GOT3 (cell line): ENCODE results near the gene KIF3A.

ENCODE experiments used
- DNase-seq: peaks from one replicate; lab custom pipeline; 2025; ENCODE audit warnings: mixed read lengths; lab: John Stamatoyannopoulos, UW

The KIF3A gene

DNA sequence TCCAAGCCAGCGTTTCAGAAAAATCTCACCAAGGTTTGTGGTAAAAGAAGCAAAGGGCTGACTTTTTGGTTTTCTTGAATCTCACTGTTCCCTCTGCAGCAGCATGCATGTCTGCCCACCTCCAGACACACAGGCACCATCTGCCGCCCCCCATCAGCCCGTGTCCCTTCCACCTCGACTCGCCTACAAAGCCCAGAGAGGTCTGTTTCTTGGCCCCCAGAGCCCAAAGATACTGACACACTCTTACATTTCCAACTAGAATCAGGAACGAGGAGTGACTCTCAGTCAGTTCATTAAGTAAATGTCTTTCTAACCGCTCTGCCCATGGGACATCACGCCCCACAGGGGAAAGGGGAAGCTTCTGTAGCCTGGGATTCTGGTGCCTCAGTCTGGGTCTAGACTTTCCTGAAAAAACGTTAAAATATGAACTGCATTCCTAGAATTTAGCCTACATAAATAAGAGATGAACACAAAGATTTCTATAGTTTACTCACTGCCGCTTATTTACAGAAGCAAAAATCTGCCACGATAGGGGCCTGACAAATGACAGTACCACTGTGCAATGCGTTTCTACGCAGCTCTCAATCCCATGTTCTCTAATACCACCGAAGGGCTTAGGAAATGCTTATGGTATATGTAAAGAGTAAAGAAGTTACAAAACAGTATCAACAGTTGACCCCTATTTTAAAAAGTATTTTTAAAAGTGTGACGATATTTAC is 59.5 kb downstream of the KIF3A start:
- no peak for DNase-seq

DNA sequence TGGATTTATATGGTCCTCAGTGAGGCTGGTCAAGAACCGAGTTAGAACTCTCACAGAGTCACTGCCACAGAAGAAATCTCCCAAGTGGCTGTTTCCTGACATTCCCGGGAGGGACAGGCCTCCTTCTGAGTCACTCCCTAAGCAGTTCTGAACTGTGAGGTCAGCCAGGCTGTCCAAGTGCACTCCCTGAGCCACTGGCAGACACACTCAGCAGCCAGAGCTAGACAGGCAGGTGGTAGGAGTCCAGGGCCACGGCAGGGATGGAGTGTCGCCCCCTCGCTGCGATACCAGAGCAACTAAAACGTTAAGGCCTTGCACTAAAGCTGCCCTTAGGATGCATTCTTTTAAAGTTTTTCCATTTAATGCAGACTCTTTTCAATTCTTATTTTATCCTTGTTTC is 60.2 kb downstream of the KIF3A start:
- DNase-seq, result peak; percentile 46

DNA sequence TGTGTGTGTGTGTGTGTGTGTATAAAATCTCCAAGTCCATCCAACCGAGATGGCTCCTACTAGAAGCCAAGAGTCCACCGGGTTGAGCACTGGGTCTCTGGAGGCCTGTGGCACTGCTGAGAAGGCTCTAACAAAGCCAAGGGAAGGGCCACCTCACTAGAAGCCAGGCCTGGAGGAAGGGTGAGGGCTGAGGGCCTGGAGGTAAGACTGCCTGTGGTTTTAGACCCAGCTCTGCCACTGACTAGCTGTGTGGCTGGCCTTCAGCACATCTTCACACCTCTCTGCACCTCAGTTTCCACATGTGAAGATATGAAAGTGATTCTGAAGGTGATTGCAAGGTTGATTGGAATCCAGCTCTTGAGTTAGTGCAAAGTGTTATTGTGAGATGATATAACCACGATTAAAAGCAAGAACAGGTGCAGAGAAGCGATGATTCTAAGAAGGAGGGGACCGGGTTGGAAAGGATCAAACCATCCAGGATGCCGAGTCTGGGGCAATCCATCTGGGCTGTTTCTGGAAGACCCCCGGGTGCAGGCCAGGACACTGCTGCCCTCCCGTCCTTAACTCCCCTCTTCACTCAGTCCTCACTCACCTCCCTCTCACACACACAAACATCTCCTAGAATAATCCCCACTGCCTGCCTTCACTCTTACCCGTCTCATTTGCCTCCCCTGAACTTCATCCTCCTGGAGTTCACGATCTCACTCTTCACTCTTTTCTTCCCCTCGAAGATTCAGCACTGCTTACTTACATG is 61.2 kb downstream of the KIF3A start:
- no peak for DNase-seq

DNA sequence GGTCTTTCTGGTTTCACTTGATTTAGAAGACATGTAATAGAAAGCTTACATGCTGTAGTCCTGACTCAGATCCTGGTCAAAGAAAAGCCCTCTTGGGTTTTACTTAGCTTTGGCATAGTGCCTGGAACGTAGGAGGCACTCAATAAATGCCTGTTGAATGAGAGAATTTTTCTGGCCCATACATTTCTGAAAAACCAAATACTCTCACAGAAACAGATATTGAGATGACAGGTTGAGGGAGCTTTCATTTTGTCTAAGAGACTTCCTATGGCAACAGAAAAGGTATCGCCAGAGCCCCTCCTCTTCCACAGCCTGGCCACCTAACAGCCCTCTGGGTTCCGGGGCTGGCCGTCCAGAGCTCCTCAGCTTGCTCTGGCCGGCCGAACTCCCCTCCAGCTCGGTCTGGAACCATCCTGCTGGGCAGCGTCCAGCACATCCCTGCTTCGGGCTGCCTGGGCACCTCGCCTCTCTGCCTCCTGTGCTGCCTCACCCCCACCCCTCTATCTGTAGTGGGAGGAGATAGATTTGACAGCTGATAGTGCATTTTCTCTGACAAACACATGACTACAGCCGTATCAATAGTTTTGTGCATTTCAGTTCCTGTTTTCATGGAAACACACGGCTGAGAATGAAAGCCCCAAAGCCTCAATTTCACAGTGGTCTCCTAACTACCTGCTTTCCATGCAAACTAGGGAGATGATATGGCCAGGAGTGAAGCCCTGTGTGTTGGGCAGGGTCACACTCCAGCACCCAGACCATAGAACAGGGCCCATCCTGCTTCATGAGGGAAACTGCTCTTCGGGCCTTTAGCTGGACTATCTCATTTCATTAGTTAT is 62.5 kb downstream of the KIF3A start:
- DNase-seq, result no peak

DNA sequence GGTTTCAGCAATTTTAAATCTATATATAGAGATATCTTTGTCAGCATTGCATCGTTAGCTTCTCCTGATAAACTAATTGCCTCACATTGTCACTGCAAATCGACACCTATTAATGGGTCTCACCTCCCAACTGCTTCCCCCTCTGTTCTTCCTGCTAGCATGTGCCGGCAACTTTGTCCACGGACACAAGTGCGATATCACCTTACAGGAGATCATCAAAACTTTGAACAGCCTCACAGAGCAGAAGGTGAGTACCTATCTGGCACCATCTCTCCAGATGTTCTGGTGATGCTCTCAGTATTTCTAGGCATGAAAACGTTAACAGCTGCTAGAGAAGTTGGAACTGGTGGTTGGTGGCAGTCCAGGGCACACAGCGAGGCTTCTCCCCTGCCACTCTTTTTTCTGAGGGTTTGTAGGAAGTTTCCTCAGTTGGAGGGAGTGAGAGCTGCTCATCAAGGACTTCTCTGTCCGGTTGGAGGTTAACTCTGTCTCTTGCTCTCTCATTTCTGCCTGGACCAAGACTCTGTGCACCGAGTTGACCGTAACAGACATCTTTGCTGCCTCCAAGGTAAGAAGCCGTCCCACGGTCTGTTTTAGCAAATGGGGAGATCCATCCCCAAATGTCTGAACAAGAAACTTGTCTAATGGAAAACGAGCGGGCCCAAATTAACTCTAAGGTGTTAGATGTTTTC is 63.3 kb downstream of the KIF3A start, which contains the start of gene IL4:
IL4 (plus strand) TSS at position 51 of the 692 bp plus-strand sequence; CDS start at position 113, 62 bp downstream.
- no peak for DNase-seq

DNA sequence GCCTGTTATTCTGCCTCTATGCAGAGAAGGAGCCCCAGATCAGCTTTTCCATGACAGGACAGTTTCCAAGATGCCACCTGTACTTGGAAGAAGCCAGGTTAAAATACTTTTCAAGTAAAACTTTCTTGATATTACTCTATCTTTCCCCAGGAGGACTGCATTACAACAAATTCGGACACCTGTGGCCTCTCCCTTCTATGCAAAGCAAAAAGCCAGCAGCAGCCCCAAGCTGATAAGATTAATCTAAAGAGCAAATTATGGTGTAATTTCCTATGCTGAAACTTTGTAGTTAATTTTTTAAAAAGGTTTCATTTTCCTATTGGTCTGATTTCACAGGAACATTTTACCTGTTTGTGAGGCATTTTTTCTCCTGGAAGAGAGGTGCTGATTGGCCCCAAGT is 63.9 kb downstream of the KIF3A start:
- no peak for DNase-seq

DNA sequence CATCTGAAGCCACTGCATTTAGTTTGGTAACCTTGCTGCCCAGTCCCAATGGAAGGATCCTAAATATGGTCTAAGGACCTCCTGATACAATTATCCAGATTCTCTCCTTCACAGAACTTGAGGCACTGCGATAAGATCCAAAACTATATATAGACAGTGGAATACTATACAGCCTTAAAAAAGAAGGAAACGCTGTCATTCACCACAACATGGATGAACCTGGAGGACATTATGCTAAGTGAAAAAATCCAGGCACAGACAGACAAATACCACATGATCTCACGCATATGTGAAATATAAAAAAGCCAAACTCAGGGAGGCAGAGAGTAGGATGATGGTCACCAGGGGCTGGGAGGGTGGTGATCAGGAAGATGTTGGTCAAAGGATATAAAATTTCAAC is 66.3 kb downstream of the KIF3A start:
- no peak for DNase-seq

DNA sequence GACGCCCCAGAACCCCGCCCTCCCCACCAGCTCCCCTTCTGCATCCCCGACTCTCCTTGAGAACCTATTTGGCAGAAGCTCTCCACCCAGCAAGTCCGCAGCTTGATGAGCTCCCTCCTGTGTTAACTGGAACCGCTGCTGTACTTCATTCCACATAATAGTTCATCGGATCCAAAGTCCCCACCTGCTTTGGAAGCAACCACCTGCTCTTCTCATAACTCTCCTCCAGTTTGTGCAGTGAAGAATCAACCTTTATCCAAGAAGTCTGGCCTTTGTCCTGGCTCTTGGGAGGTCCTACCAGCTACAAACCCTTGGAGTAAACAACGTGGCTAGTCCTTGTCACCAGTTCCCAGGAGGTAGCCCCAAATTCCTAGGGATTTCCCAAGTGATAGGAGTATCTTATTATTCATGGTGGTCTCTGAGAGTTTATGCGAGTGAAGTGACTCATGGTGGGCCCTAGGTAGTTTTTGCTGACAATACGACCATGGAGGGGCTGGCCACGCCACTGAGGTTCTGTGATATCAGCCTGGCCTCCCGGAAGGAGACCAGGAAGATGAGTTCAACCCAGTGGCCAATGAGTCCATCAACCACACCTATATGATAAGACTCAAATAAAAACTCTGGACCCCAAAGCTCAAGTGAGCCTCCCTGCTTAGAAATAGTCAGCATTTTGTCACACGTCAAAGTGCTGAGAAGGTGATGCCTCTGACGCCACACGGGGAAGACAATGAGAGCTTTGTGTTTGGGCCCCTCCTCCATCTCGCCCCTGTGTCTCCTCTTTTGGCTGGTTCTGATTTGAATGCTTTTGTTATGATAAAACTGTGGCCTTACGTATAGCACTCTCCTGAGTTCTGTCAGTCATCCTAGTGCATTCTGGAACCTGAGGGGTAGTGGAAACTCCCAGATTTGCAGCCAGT is 67.1 kb downstream of the KIF3A start:
- DNase-seq, result no peak

DNA sequence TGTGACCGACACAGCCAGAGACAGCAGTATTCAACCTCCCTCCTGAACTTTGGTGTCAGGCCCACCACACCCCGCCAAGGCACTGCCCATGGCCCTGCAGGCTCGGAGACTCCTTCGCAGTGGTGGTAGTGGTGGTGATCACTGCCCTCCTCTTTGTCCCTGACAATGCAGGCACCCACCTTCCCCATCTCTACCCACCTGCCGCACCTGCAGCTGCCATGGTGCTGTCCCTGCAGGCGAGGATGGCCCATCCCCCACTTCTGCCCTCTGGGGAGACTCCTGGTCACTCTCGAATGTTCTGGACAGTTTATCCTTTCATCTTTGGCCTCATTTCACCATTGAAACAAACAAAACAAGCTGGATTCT is 67.9 kb downstream of the KIF3A start:
- DNase-seq, result no peak

DNA sequence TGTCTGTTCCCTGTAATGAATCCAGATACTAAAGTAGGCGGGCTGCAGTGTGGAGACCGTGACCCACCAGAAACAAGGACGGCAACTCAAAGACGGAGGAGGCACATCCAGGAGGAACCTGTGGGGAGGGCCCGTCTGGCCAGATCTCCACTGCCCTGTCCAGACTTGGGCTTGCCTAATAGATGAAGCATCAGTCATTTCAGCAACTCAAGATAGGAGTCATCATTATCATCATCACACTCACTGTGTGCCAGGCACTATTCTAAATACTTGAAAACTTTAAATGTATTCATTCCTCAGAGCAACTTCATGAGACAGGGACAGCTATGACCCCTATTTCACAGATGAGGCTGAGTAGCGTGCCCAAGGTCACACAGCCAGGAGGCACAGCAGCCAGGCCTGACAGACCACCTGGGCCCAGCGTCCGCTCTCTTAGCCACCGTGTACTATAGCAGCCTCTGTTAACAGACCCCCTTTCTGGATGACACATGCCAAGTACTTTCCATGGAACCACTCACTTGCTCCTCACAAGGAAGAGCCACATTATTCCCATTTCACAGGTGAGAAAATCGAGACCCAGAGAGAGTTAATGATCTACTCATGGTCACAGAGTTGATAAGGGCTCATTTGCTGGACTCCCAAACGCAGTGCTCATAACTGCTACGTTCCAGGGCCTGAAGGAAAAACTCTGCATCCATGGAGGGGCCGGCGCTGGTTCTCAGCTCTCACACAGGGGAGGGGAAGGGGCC is 68.5 kb downstream of the KIF3A start:
- DNase-seq, result no peak

DNA sequence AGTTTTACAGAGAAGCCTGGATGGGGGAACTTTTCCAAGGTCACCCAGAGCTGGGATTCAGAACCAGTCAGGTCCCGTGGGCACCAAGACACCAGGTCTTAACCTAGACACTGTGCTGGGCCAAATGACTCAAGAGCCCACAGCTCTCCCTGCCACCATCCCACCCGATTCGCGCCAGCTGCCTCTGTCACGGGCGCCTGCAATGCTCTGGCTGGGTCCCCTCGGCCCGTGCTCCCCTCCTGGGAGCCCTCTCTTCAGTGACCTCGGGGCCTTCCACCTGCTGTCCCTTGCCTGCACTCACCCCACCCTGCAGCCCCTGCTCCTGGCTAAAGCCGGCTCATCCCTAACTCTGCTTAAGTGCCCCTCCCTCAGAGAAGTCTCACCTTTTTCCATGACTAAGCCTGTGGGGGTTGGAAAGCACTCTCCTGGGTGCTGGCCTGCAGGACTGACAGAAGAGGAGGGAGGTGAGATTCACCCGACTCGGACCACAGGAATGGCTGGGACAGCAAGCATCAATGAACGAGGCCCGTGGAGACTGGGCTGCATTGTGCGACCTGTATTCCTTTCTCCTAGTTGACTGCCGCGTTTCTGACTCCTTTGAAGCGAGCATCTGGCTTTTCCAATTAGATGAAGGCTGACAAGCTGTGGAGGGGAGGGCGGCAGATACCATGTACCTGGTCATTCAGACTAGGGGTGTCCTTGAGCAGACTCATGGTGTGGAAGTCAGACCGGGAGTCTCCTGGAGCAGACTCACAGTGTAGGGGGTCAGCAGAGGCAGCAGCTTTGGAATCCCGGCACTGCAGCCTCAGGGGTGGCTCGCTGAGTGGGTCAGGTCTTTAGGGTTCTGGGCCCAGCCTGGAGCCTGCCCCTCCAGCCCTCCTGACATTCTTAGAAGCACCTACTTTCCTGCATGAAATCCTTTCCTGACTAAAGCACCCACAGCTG is 69.3 kb downstream of the KIF3A start:
- no peak for DNase-seq

DNA sequence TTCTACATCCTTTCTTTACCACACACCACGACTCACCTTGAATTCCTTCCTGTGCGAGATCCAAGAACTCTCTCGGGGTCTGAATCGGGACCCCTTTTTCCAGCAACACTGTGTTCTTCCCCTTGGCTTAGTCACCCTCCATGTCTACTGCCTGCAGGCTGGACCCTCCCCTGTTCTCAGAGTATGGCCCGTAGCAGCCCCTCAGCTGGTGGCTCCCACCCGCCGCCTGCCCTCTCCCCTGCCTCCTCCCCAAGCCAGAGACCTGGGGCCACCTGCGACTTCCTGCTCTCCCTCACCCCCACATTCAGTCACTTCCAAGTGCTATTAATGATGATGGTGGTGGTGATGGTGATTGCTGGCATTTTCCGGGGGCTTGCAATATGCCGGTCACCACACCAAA is 70.0 kb downstream of the KIF3A start:
- DNase-seq, result no peak

DNA sequence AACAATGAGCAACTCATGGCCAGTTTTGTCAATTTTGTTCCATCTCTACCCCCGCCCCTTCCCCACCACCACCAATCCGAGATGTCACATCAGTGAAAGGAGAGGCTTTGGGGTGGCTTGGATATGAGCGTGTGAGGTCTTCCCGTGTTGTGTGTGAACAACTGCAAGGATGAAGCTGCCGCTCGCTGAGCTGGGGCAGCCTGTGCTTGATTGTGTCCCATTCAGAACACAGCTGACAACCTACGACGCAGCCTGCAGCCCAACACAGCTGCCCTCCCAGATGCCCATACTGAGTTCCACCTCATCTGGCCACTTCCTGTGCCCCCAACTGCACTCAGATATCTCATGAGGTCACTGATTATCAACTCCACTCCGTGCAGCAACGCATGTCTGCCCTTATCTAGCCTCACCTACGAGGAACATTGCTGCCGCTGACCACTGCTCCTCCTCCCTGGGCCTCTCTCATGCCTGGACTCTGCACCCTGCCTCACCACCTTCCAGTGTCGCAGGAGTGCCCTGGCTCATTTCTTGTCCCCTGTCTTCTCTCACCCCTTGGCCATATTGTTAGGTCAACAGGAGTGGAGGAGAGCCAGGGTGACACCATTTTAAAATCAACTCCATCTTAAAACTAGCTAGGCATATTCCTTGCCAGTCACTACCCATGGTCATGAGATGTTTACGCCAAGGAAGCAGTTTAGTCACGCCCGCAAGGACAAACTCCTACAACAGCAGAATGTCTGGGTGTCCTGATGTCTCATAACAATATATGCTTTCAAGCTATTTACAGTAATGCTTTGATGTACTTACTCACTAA is 70.8 kb downstream of the KIF3A start:
- DNase-seq, result no peak

DNA sequence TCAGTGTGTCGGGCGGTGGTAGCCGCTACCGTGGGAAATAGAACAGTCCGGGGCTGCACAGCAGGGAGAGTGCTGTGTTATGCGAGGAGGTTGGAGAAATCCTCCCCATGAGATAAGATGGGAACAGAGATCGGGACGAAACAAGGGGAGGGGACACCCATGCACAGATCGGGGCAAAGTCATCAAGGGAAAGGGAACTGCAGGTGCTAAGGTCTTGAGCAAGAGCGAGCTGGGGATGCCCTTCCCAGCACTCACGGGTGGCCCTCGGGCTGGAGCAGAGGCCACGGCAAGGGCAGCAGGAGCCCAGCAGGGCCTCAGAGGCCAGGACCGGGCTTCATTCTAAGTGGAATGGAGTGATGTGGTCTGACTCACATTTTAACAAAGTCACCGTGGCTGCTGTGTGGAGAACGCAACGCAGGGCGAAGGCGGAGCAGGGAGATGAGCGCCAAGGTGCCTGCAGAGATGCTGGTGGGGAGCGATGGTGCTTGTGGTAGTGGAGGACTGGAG is 71.7 kb downstream of the KIF3A start:
- DNase-seq, result no peak

DNA sequence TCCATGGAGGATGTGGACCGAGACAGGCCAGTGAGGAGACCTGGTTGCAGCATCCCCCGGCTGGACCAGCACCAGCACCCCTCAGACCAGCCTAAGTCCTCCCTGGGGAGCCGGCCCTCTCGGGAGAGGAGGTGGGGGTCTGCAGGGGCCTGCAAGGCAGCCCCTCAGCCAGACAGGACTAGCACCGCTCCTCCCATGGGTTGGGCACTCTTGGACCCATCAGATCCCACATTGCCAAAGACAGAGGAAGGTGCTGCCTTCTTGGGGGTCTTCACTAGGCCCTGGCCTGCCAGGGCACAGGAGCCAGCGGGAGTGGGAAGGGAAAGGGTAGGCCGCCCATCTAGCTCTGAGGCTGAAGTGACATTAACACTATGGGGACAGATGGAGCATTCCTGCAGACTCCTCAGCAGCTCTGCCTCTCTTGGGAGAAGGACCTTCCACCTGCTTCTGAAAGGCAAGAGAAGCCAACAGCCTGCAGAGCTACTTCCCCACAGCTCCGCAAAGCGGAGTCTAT is 72.6 kb downstream of the KIF3A start:
- DNase-seq, result no peak

DNA sequence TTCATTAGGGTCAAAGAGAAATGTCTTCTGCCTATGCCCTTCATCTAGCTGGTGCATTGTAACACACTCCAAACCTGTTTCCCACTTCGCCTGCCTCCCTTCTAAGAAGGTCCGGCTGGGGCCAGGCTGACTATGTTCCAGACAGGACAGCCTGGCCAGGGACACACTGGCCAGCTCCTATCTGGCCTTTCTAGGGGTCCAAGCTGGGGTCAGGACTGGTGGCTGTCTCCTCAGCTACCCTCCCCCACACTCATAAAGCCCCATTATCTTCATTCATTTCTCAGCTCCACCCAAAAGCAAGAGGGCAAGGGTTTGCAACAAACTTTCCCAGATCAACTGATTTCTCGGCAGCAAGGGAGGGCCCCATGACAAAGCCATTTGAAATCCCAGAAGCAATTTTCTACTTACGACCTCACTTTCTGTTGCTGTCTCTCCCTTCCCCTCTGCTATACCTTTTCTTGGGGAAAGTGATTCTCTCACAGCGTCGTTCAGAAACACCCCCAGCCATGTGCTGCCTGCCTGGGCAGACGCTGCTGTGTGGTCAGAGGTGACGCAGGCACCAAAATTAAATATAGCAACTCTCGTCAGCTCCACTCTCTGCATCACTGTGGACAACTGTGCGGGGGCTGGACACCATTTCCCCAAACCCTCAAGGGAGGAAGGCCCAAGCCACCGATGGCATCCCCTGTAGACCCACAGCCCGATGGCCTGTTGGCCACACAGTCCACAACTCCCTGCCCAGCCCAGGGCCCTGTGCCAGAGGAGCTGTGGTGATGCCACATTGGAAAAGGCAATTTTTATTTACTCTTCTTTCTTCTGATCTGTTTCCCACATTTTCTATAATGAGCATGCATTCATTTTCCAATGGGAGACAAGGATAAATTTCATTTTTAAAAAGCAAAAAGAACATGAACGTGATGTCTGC is 73.3 kb downstream of the KIF3A start:
- DNase-seq, result no peak
